Measurements from ENCODE around the gene FRK. TPM values are rescaled to one million over a fixed set of nuclear protein-coding genes. Genes with fewer than 3 reads are reported as not detected.

Gene FRK
- total RNA-seq, 2 donors from 2014 or later: 0.02 to 0.05 TPM

DNA sequence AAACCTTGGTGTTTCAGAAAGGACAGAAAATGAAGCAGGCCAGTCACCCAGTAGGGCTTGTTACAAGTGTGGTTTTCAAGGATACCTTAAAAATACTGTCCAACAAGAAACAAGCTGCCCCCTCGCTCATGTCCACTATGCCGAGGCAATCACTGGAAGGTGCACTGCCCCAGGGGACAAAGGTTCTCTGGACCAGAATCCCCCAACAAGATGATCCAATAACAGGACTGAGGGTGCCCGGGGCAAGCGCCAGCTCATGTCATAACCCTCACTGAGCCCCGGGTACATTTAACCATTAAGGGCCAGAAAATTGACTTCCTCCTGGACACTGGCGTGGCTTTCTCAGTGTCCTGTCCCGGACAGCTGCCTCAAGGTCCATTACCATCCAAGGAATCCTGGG, 33.4 kb upstream of the FRK start:
- DNase-seq: no peak
- peaks cover 7% of the 10 kb centered on the region for H3K4me1 Mint-ChIP-seq (ENCODE audit: low read depth)
- no peak overlapping the region for H3K27ac Mint-ChIP-seq
- peaks cover 2% of the 10 kb centered on the region in 2 donors for H3K36me3 Mint-ChIP-seq (ENCODE audit: insufficient read depth in 2 of 2)
- H3K27me3 Mint-ChIP-seq (ENCODE audit: low read depth): peaks cover 16% of the 10 kb centered on the region
- ATAC-seq (replicated peaks in 1 of 2): no peak
- peaks cover 0 to 6% of the 10 kb centered on the region in 2 donors for H3K9me3 Mint-ChIP-seq
- H3K4me3 Mint-ChIP-seq: no peak overlapping the region

DNA sequence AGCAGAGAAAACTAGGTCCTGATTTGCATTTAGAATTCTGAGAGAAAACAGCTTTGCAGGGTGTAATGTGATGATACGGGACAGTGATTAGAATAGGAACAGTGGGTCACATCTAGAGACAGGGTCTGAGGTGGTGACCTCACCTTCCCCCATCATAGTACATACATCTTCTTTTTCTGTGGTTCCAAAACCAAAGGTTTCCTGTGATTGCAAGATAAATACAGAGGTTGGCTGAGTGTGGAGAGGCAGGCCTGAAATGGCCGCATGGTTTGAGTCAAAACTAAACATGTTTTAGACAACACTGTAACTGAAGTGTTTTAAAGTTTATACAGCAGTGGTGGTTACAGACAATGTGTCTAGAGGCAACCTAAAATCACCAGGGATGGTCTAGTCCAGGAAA, 29.6 kb upstream of the FRK start:
- Mint-ChIP-seq H3K4me1 (ENCODE audit: low read depth) (peaks cover 7% of the 10 kb centered on the region), H3K27me3 (ENCODE audit: low read depth) (peaks cover 16% of the 10 kb centered on the region), H3K36me3 (ENCODE audit: insufficient read depth in 2 of 2) (no peaks in the 10 kb centered on the region), H3K27ac (peak overlapping the region; percentile 52), H3K9me3 (no peaks in the 10 kb centered on the region), H3K4me3 (no peak overlapping the region)
- DNase-seq (peak in 1 of 2 donors; percentile 14), ATAC-seq (replicated peaks in 1 of 2) (peak; percentile 94 to 97)

DNA sequence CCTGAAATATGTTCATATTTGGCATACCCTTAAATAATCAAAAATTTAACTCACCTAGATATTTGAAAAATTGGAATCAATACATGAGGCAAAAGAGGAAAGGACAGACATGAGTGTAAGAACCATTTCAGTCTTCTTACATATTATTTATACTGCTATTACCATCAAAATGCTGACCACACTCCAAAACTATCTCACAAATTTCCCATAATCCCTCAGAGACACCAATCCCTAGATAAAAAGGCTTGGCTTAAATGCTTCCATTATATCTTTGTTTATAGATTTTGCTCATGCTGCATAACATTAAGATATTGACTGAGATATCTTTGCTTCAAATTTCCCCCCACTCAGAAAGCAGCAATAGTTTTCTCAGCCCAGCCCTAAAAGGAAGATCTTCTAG, 28.3 kb upstream of the FRK start:
- H3K4me3 Mint-ChIP-seq: no peak overlapping the region
- DNase-seq: no peak
- peaks cover 7% of the 10 kb centered on the region for H3K4me1 Mint-ChIP-seq (ENCODE audit: low read depth)
- H3K27me3 Mint-ChIP-seq (ENCODE audit: low read depth): peaks cover 23% of the 10 kb centered on the region
- H3K36me3 Mint-ChIP-seq (ENCODE audit: insufficient read depth in 2 of 2): no peaks in the 10 kb centered on the region
- no peak for ATAC-seq (replicated peaks in 1 of 2)
- H3K9me3 Mint-ChIP-seq: no peaks in the 10 kb centered on the region
- H3K27ac Mint-ChIP-seq: no peak overlapping the region

GRCh38 chr6:116087437-116088027, 26.8 kb upstream of the FRK start:
- Mint-ChIP-seq H3K4me1 (ENCODE audit: low read depth) (peaks cover 7% of the 10 kb centered on the region), H3K27ac (no peak overlapping the region), H3K4me3 (no peak overlapping the region), H3K9me3 (no peaks in the 10 kb centered on the region), H3K36me3 (ENCODE audit: insufficient read depth in 2 of 2) (no peaks in the 10 kb centered on the region), H3K27me3 (ENCODE audit: low read depth) (peaks cover 21% of the 10 kb centered on the region)
- DNase-seq (no peak), ATAC-seq (replicated peaks in 1 of 2) (no peak)

GRCh38 chr6:116084284-116084683, 23.6 kb upstream of the FRK start:
- H3K4me3 Mint-ChIP-seq: no peak overlapping the region
- no peaks in the 10 kb centered on the region for H3K9me3 Mint-ChIP-seq
- H3K4me1 Mint-ChIP-seq (ENCODE audit: low read depth): no peaks in the 10 kb centered on the region
- H3K36me3 Mint-ChIP-seq (ENCODE audit: insufficient read depth in 2 of 2): no peaks in the 10 kb centered on the region
- peaks cover 24% of the 10 kb centered on the region for H3K27me3 Mint-ChIP-seq (ENCODE audit: low read depth)
- DNase-seq (no peak), ATAC-seq (replicated peaks in 1 of 2) (no peak)
- no peak overlapping the region for H3K27ac Mint-ChIP-seq

DNA sequence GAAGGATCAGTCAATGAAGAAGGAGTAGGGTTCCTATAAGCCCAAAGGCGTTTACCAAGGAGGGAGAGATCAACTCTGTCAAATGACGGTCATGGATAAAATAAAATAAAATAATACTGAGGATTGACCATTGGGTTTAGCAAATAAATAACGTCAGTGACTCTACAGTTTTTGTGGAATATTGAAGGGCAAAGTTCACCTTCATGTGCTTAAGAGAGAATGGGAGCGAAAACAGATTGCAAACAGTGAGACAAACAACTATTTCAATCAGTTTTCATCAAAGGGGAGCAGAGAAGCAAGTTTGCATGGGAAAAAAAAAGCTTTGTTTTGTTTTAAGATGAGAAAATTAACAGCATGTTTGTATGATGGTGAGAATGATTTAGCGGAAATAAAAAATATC, 22.4 kb upstream of the FRK start:
- ATAC-seq (replicated peaks in 1 of 2): no peak
- no peak overlapping the region for H3K27ac Mint-ChIP-seq
- H3K36me3 Mint-ChIP-seq (ENCODE audit: insufficient read depth in 2 of 2): no peaks in the 10 kb centered on the region
- H3K27me3 Mint-ChIP-seq (ENCODE audit: low read depth): peaks cover 24% of the 10 kb centered on the region
- no peaks in the 10 kb centered on the region for H3K4me1 Mint-ChIP-seq (ENCODE audit: low read depth)
- no peak for DNase-seq
- H3K9me3 Mint-ChIP-seq: no peaks in the 10 kb centered on the region
- H3K4me3 Mint-ChIP-seq: no peak overlapping the region

GRCh38 chr6:116078945-116079344, 18.3 kb upstream of the FRK start:
- peaks cover 2% of the 10 kb centered on the region for H3K4me1 Mint-ChIP-seq (ENCODE audit: low read depth)

DNA sequence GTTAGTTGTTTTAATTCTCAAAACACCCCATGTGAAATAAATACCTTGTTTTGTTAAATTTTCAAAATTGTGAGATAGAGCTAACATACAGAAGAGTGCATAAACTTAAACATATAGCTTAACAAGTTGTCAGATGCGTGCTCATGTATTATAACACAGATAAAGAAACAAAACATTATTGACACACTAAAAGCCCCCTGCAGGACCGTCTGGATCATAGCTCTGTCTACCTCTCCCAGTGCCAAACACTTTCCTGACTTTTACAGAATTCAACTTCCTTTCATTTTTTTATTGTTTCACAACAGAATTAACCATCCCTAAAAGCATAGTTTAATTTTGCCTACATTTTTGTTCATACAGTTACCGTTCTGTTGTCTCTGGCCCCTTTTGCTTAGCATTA, 17.8 kb upstream of the FRK start:
- DNase-seq: no peak
- no peak for ATAC-seq (replicated peaks in 1 of 2)
- H3K27ac Mint-ChIP-seq: no peak overlapping the region
- H3K36me3 Mint-ChIP-seq (ENCODE audit: insufficient read depth in 2 of 2): no peaks in the 10 kb centered on the region
- H3K4me1 Mint-ChIP-seq (ENCODE audit: low read depth): peaks cover 7% of the 10 kb centered on the region
- H3K9me3 Mint-ChIP-seq: no peaks in the 10 kb centered on the region
- H3K27me3 Mint-ChIP-seq (ENCODE audit: low read depth): peaks cover 23% of the 10 kb centered on the region
- H3K4me3 Mint-ChIP-seq: no peak overlapping the region

More at GRCh38 chr6:116078945-116079344, 18.3 kb upstream of the FRK start:
- Mint-ChIP-seq H3K27me3 (ENCODE audit: low read depth) (peaks cover 23% of the 10 kb centered on the region), H3K36me3 (ENCODE audit: insufficient read depth in 2 of 2) (no peaks in the 10 kb centered on the region), H3K4me3 (no peak overlapping the region), H3K27ac (no peak overlapping the region), H3K9me3 (no peaks in the 10 kb centered on the region)
- ATAC-seq (replicated peaks in 1 of 2): no peak
- DNase-seq: no peak

GRCh38 chr6:116074732-116075390, 14.2 kb upstream of the FRK start:
- Mint-ChIP-seq H3K36me3 (ENCODE audit: insufficient read depth in 2 of 2) (no peaks in the 10 kb centered on the region), H3K4me1 (ENCODE audit: low read depth) (peaks cover 7% of the 10 kb centered on the region), H3K9me3 (no peaks in the 10 kb centered on the region), H3K27me3 (ENCODE audit: low read depth) (peaks cover 6% of the 10 kb centered on the region), H3K4me3 (no peak overlapping the region), H3K27ac (no peak overlapping the region)
- ATAC-seq (replicated peaks in 1 of 2) (no peak), DNase-seq (no peak)

DNA sequence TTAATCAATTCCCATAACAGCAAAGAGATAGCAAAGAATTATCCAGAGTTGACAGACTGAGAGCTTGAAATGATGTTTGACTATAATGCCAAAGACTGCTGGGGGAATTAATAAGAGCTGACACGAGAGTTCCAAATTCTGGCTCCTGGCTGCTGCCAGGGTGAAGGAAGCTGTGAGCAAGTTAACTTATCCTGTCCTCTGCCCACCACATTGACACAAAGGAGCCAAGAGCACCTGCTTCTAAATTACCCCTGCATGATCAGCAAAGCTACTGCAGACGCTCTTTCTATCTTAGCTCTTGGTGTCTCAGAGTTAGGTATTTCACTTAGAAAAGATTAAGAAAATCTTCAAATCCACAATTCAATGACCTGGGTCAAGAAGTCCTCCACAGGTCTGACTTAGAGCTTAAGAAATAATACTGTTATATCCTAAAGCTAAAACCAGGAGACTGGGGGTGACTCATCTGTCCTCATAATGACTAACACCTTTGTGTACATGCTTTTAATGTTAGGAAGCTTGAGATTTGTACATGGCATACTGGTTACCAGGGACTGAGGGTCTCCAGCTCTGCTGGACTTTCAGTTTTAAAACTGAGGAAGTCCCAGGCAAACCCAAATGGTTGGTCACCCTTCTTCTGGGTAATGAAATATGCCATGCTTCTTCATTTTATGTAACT, 13.2 kb upstream of the FRK start:
- H3K9me3 Mint-ChIP-seq: no peaks in the 10 kb centered on the region
- DNase-seq: no peak
- H3K4me1 Mint-ChIP-seq (ENCODE audit: low read depth): peaks cover 7% of the 10 kb centered on the region
- H3K4me3 Mint-ChIP-seq: no peak overlapping the region
- H3K36me3 Mint-ChIP-seq (ENCODE audit: insufficient read depth in 2 of 2): no peaks in the 10 kb centered on the region
- ATAC-seq (replicated peaks in 1 of 2): peak; percentile 36 to 44
- peaks cover 6% of the 10 kb centered on the region for H3K27me3 Mint-ChIP-seq (ENCODE audit: low read depth)
- H3K27ac Mint-ChIP-seq: no peak overlapping the region

- DNase-seq (no peak), ATAC-seq (replicated peaks in 1 of 2) (no peak)
- peaks cover 6% of the 10 kb centered on the region for H3K27me3 Mint-ChIP-seq (ENCODE audit: low read depth)
- no peaks in the 10 kb centered on the region for H3K36me3 Mint-ChIP-seq (ENCODE audit: insufficient read depth in 2 of 2)
- H3K9me3 Mint-ChIP-seq: no peaks in the 10 kb centered on the region
- no peak overlapping the region for H3K4me3 Mint-ChIP-seq
- H3K27ac Mint-ChIP-seq: peak overlapping the region; percentile 63
- peaks cover 7% of the 10 kb centered on the region for H3K4me1 Mint-ChIP-seq (ENCODE audit: low read depth)
These were observed 11.7 kb upstream of the FRK start for GRCh38 chr6:116072368-116072767.

GRCh38 chr6:116070616-116071389, 10.1 kb upstream of the FRK start:
- Mint-ChIP-seq H3K27ac (no peak overlapping the region), H3K4me3 (no peak overlapping the region), H3K4me1 (ENCODE audit: low read depth) (peaks cover 7% of the 10 kb centered on the region), H3K9me3 (no peaks in the 10 kb centered on the region), H3K36me3 (ENCODE audit: insufficient read depth in 2 of 2) (no peaks in the 10 kb centered on the region), H3K27me3 (ENCODE audit: low read depth) (peaks cover 5% of the 10 kb centered on the region)
- ATAC-seq (replicated peaks in 1 of 2) (no peak), DNase-seq (no peak)

- H3K27ac Mint-ChIP-seq: no peak overlapping the region
- DNase-seq (no peak), ATAC-seq (replicated peaks in 1 of 2) (no peak)
- no peaks in the 10 kb centered on the region for H3K36me3 Mint-ChIP-seq (ENCODE audit: insufficient read depth in 2 of 2)
- peaks cover 7% of the 10 kb centered on the region for H3K4me1 Mint-ChIP-seq (ENCODE audit: low read depth)
- H3K4me3 Mint-ChIP-seq: no peak overlapping the region
- H3K9me3 Mint-ChIP-seq: no peaks in the 10 kb centered on the region
- peaks cover 12% of the 10 kb centered on the region for H3K27me3 Mint-ChIP-seq (ENCODE audit: low read depth)
These were observed 9.4 kb upstream of the FRK start for GRCh38 chr6:116070101-116070500.

All from activated T-cell treated with anti-CD3 and anti-CD28 coated beads, Interleukin-2, amount 50 U/mL, for 72 hours (primary cell).